ENCODE data around the gene CLIC3. TPM values are rescaled to one million over a fixed set of nuclear protein-coding genes. Genes with fewer than 3 reads are reported as not detected.

Gene CLIC3
- total RNA-seq, 1 donor from 2014 or later: 0.39 TPM

GRCh38 chr9:137015976-137016375 lies 19.6 kb upstream of the CLIC3 start:
- FAIRE-seq: no peak
- Histone ChIP-seq H3K27ac (ENCODE audit: low read depth, low read length) (no peak overlapping the region), H3K36me3 (ENCODE audit: insufficient read depth, low read length) (no peaks in the 10 kb centered on the region), H3K79me2 (ENCODE audit: insufficient read depth, low read length) (no peaks in the 10 kb centered on the region), H4K20me1 (ENCODE audit: insufficient read depth, low read length) (no peaks in the 10 kb centered on the region), H3K9ac (ENCODE audit: low read length) (no peak overlapping the region), H2AFZ (ENCODE audit: low read depth, low read length) (no peak overlapping the region), H3K4me1 (ENCODE audit: insufficient read depth, low read length) (no peaks in the 10 kb centered on the region), H3K4me2 (ENCODE audit: low read length) (no peak overlapping the region), H3K27me3 (ENCODE audit: insufficient read depth, low read length) (no peaks in the 10 kb centered on the region), H3K9me3 (ENCODE audit: insufficient read depth, low read depth, low read length) (no peaks in the 10 kb centered on the region), H3K4me3 (ENCODE audit: insufficient read depth, low read depth, low read length) (no peak overlapping the region)
- no peak for TF ChIP-seq EZH2 (IDR thresholded peaks at IDR 0.05; ENCODE audit: insufficient read depth, low read length)
- TF ChIP-seq, protein P1, sequence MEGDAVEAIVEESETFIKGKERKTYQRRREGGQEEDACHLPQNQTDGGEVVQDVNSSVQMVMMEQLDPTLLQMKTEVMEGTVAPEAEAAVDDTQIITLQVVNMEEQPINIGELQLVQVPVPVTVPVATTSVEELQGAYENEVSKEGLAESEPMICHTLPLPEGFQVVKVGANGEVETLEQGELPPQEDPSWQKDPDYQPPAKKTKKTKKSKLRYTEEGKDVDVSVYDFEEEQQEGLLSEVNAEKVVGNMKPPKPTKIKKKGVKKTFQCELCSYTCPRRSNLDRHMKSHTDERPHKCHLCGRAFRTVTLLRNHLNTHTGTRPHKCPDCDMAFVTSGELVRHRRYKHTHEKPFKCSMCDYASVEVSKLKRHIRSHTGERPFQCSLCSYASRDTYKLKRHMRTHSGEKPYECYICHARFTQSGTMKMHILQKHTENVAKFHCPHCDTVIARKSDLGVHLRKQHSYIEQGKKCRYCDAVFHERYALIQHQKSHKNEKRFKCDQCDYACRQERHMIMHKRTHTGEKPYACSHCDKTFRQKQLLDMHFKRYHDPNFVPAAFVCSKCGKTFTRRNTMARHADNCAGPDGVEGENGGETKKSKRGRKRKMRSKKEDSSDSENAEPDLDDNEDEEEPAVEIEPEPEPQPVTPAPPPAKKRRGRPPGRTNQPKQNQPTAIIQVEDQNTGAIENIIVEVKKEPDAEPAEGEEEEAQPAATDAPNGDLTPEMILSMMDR (IDR thresholded peaks at IDR 0.05; ENCODE audit: insufficient read depth, low read depth, low read length): no peak
- no peak overlapping the region for H3K4me3 Mint-ChIP-seq (ENCODE audit: unreplicated experiment)
- no peak for DNase-seq (ENCODE audit: low read depth)
- H3K27ac Mint-ChIP-seq (ENCODE audit: unreplicated experiment): no peak overlapping the region
- peaks cover 8% of the 10 kb centered on the region for H3K36me3 Mint-ChIP-seq (ENCODE audit: low read depth, unreplicated experiment)
- no peaks in the 10 kb centered on the region for H3K9me3 Mint-ChIP-seq (ENCODE audit: unreplicated experiment)
- H3K4me1 Mint-ChIP-seq (ENCODE audit: low read depth, unreplicated experiment): no peaks in the 10 kb centered on the region
- H3K27me3 Mint-ChIP-seq (ENCODE audit: low read depth, unreplicated experiment): peaks cover 3% of the 10 kb centered on the region

DNA sequence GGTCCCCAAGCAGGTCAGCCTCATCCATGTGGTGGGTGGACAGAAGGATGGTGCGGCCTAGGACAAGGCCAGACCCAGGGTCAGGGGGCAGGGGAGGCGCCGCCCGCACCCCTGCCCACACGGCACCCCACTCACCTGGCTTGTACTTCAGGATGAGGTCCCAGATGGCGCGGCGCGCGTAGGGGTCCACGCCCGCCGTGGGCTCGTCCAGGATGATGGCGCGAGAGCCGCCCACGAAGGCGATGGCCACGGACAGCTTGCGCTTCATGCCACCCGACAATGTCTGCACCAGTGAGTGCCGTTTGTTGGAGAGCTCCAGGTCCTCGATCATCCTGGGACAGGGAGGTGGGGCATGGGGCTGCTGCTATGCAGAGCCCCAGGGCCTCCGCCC lies 19.2 kb upstream of the CLIC3 start:
- Mint-ChIP-seq H3K9me3 (ENCODE audit: unreplicated experiment) (no peaks in the 10 kb centered on the region), H3K27me3 (ENCODE audit: low read depth, unreplicated experiment) (peaks cover 3% of the 10 kb centered on the region), H3K4me3 (ENCODE audit: unreplicated experiment) (no peak overlapping the region), H3K4me1 (ENCODE audit: low read depth, unreplicated experiment) (no peaks in the 10 kb centered on the region), H3K36me3 (ENCODE audit: low read depth, unreplicated experiment) (peaks cover 8% of the 10 kb centered on the region), H3K27ac (ENCODE audit: unreplicated experiment) (no peak overlapping the region)
- Histone ChIP-seq H3K79me2 (ENCODE audit: insufficient read depth, low read length) (no peaks in the 10 kb centered on the region), H3K4me3 (ENCODE audit: insufficient read depth, low read depth, low read length) (no peak overlapping the region), H2AFZ (ENCODE audit: low read depth, low read length) (no peak overlapping the region), H3K4me2 (ENCODE audit: low read length) (no peak overlapping the region), H4K20me1 (ENCODE audit: insufficient read depth, low read length) (no peaks in the 10 kb centered on the region), H3K36me3 (ENCODE audit: insufficient read depth, low read length) (no peaks in the 10 kb centered on the region), H3K9me3 (ENCODE audit: insufficient read depth, low read depth, low read length) (no peaks in the 10 kb centered on the region), H3K9ac (ENCODE audit: low read length) (no peak overlapping the region), H3K27me3 (ENCODE audit: insufficient read depth, low read length) (no peaks in the 10 kb centered on the region), H3K27ac (ENCODE audit: low read depth, low read length) (no peak overlapping the region), H3K4me1 (ENCODE audit: insufficient read depth, low read length) (no peaks in the 10 kb centered on the region)
- FAIRE-seq (no peak), DNase-seq (ENCODE audit: low read depth) (no peak)
- TF ChIP-seq EZH2 (IDR thresholded peaks at IDR 0.05; ENCODE audit: insufficient read depth, low read length): no peak
- TF ChIP-seq, protein P1 (IDR thresholded peaks at IDR 0.05; ENCODE audit: insufficient read depth, low read depth, low read length): no peak

DNA sequence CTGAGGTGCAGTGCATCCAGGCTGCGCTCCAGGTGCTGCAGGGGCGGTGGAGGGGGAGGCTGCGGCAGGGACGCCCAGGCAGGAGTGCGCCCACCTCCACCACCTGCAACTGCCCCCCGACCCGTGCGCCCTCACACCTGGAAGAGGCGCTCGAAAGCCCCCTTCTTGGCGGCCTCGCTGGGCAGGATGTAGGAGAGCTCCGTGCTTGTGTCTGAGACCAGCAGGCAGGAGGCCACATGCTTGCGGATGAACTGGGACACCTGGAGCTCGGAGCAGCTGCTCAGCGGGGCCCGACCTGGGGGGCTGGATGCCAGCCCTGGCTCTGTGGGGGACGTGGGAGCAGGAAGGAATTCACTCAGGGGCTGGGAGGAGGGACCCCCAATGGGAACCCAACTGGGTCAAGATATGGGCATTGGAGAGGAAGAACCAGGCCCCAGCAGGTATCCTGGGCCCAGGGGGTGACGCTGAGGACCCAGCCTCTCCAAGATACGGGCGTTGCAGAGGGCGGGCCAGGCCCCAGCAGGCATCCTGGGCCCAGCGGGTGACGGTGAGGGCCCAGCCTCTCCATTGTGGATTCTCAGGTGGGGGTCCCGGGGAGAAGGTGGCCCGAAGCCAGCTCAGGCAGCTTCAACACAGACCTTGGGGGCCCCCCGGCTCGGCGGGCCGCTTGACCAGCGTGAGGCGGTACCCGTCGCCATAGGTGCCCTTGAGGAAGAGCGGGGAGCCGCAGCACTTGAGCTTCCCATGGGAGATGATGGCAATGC lies 18.6 kb upstream of the CLIC3 start:
- Mint-ChIP-seq H3K27ac (ENCODE audit: unreplicated experiment) (no peak overlapping the region), H3K27me3 (ENCODE audit: low read depth, unreplicated experiment) (peaks cover 3% of the 10 kb centered on the region), H3K36me3 (ENCODE audit: low read depth, unreplicated experiment) (peaks cover 8% of the 10 kb centered on the region), H3K4me3 (ENCODE audit: unreplicated experiment) (no peak overlapping the region), H3K9me3 (ENCODE audit: unreplicated experiment) (no peaks in the 10 kb centered on the region), H3K4me1 (ENCODE audit: low read depth, unreplicated experiment) (no peaks in the 10 kb centered on the region)
- no peak for FAIRE-seq
- no peak for DNase-seq (ENCODE audit: low read depth)
- Histone ChIP-seq H3K4me2 (ENCODE audit: low read length) (no peak overlapping the region), H3K79me2 (ENCODE audit: insufficient read depth, low read length) (no peaks in the 10 kb centered on the region), H3K9ac (ENCODE audit: low read length) (no peak overlapping the region), H3K4me1 (ENCODE audit: insufficient read depth, low read length) (no peaks in the 10 kb centered on the region), H3K36me3 (ENCODE audit: insufficient read depth, low read length) (no peaks in the 10 kb centered on the region), H3K27me3 (ENCODE audit: insufficient read depth, low read length) (no peaks in the 10 kb centered on the region), H3K9me3 (ENCODE audit: insufficient read depth, low read depth, low read length) (no peaks in the 10 kb centered on the region), H4K20me1 (ENCODE audit: insufficient read depth, low read length) (no peaks in the 10 kb centered on the region), H2AFZ (ENCODE audit: low read depth, low read length) (no peak overlapping the region), H3K4me3 (ENCODE audit: insufficient read depth, low read depth, low read length) (no peak overlapping the region), H3K27ac (ENCODE audit: low read depth, low read length) (no peak overlapping the region)
- TF ChIP-seq, protein P1 (IDR thresholded peaks at IDR 0.05; ENCODE audit: insufficient read depth, low read depth, low read length): no peak
- no peak for TF ChIP-seq EZH2 (IDR thresholded peaks at IDR 0.05; ENCODE audit: insufficient read depth, low read length)
